ENCODE results near the gene NADK. TPM values are rescaled to one million over a fixed set of nuclear protein-coding genes. Genes with fewer than 3 reads are reported as not detected.

The NADK gene
- polyA plus RNA-seq, 1 donor (not counting 4 experiments of a cell fraction or from before 2014, with no cell fraction given): 54.8 TPM

DNA sequence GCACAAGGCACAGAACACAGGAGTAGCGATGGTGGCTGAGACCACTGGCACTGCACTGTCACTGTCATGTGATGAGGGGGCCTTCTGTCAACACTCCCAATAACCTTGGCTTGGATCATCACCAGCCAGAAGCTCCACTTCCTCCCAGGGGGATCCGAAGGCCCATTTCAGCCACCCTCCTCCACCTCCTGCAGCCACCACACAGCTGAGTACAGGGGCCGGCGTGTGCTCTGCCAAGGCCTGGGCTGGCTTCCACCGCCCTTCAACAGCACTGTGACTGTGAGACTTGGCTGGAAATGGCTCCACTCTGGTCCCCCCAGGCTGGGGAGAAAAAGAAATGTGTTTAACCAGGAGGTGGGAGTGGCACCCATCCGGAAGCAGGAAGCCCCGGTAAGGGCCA is 9.9 kb upstream of the NADK start:
- Histone ChIP-seq H3K27ac (ENCODE audit: control insufficient read depth, insufficient read depth, low read length) (no peak overlapping the region), H2AFZ (ENCODE audit: control insufficient read depth, low read length) (no peak overlapping the region), H3K4me2 (ENCODE audit: control insufficient read depth, extremely low read depth, insufficient read depth, low read depth, low read length) (no peak overlapping the region), H3K27me3 (ENCODE audit: control insufficient read depth, extremely low read depth, insufficient read depth, low read length) (no peaks in the 10 kb centered on the region), H3K9me1 (ENCODE audit: control insufficient read depth, extremely low read depth, insufficient read depth, low read length) (no peaks in the 10 kb centered on the region), H3K79me2 (ENCODE audit: control insufficient read depth, insufficient read depth, low read length) (peaks cover 10% of the 10 kb centered on the region), H3K36me3 (ENCODE audit: control insufficient read depth in 2 of 2, extremely low read depth in 1 of 2, insufficient read depth in 2 of 2, low read length in 2 of 2) (peaks cover 46 to 54% of the 10 kb centered on the region in 2 experiments), H3K9me3 (ENCODE audit: control insufficient read depth, low read depth, low read length) (no peaks in the 10 kb centered on the region), H4K20me1 (ENCODE audit: control insufficient read depth, extremely low read depth, insufficient read depth, low read length) (no peaks in the 10 kb centered on the region), H3K4me3 (ENCODE audit: control insufficient read depth in 2 of 3, extremely low read depth in 1 of 3, insufficient read depth in 2 of 3, low read depth in 1 of 3, low read length in 3 of 3) (no peak overlapping the region), H3K4me1 (ENCODE audit: control insufficient read depth, extremely low read depth, insufficient read depth, low read length) (peaks cover 12% of the 10 kb centered on the region), H3K9ac (ENCODE audit: control insufficient read depth, extremely low read depth, insufficient read depth, low read length) (no peak overlapping the region)
- TF ChIP-seq EZH2 (IDR thresholded peaks at IDR 0.05; ENCODE audit: low read length): no peak
- TF ChIP-seq, protein P1, sequence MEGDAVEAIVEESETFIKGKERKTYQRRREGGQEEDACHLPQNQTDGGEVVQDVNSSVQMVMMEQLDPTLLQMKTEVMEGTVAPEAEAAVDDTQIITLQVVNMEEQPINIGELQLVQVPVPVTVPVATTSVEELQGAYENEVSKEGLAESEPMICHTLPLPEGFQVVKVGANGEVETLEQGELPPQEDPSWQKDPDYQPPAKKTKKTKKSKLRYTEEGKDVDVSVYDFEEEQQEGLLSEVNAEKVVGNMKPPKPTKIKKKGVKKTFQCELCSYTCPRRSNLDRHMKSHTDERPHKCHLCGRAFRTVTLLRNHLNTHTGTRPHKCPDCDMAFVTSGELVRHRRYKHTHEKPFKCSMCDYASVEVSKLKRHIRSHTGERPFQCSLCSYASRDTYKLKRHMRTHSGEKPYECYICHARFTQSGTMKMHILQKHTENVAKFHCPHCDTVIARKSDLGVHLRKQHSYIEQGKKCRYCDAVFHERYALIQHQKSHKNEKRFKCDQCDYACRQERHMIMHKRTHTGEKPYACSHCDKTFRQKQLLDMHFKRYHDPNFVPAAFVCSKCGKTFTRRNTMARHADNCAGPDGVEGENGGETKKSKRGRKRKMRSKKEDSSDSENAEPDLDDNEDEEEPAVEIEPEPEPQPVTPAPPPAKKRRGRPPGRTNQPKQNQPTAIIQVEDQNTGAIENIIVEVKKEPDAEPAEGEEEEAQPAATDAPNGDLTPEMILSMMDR (optimal IDR thresholded peaks at IDR 0.05 in 1 of 3, IDR thresholded peaks at IDR 0.05 in 1 of 3, conservative IDR thresholded peaks at IDR 0.05 in 1 of 3; ENCODE audit: extremely low read depth in 1 of 3, insufficient read depth in 2 of 3, low read length in 3 of 3): no peak
- DNase-seq (ENCODE audit: low read depth, low spot score): no peak
- FAIRE-seq: no peak
- dilution Hi-C loops (cut with MboI; ENCODE audit: extremely low pct_ligation_motif_present, low sequenced_read_pairs): no loop called here

DNA sequence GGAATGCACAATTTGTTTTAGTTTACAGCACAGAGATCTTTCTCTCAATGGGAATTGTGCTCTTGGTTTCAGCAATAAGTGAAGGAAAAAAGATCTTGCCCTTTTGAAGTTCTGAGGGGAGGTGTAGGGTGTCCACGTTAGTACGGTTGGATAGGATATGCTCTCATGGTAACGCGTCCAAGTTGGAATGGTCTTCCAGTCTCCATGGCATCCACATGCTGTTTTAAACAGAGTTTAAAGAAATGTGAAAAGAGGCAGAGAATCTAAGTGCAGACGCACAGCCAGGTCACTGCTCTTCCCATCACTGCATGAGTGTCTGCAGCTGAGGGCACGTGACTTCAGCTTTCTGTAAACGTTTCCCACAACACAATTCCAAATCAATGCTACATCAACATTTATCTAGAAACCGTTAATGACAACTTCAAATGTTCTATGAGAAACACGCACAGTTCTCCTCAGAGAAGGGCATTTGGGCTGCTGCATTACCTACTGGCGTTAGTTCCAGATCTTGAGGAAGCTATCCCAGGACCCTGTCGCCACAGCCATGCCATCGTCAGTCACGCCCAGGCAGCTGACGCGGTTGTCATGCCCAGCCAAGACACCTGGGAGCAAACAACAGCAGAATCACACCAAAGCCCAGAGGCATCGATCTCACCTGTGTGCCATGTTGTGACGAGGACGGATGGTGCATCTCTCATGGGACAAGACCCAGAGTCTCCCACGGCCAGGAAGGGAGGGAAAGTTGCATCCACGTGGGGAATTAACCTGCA is 8.8 kb upstream of the NADK start:
- dilution Hi-C loops (cut with MboI; ENCODE audit: extremely low pct_ligation_motif_present, low sequenced_read_pairs): no loop called here
- H3K79me2 ChIP-seq (ENCODE audit: control insufficient read depth, insufficient read depth, low read length): peaks cover 10% of the 10 kb centered on the region
- H3K9ac ChIP-seq (ENCODE audit: control insufficient read depth, extremely low read depth, insufficient read depth, low read length): no peak overlapping the region
- peaks cover 23% of the 10 kb centered on the region for H3K4me1 ChIP-seq (ENCODE audit: control insufficient read depth, extremely low read depth, insufficient read depth, low read length)
- TF ChIP-seq, protein P1 (optimal IDR thresholded peaks at IDR 0.05 in 1 of 3, IDR thresholded peaks at IDR 0.05 in 1 of 3, conservative IDR thresholded peaks at IDR 0.05 in 1 of 3; ENCODE audit: extremely low read depth in 1 of 3, insufficient read depth in 2 of 3, low read length in 3 of 3): no peak
- no peak for TF ChIP-seq EZH2 (IDR thresholded peaks at IDR 0.05; ENCODE audit: low read length)
- H3K36me3 ChIP-seq (ENCODE audit: control insufficient read depth in 2 of 2, extremely low read depth in 1 of 2, insufficient read depth in 2 of 2, low read length in 2 of 2): peaks cover 45 to 49% of the 10 kb centered on the region in 2 experiments
- no peak overlapping the region for H3K4me3 ChIP-seq (ENCODE audit: control insufficient read depth in 2 of 3, extremely low read depth in 1 of 3, insufficient read depth in 2 of 3, low read depth in 1 of 3, low read length in 3 of 3)
- no peak overlapping the region for H3K27ac ChIP-seq (ENCODE audit: control insufficient read depth, insufficient read depth, low read length)
- H4K20me1 ChIP-seq (ENCODE audit: control insufficient read depth, extremely low read depth, insufficient read depth, low read length): no peaks in the 10 kb centered on the region
- DNase-seq (ENCODE audit: low read depth, low spot score) (no peak), FAIRE-seq (no peak)
- H3K4me2 ChIP-seq (ENCODE audit: control insufficient read depth, extremely low read depth, insufficient read depth, low read depth, low read length): no peak overlapping the region
- H2AFZ ChIP-seq (ENCODE audit: control insufficient read depth, low read length): no peak overlapping the region
- H3K9me3 ChIP-seq (ENCODE audit: control insufficient read depth, low read depth, low read length): no peaks in the 10 kb centered on the region
- no peaks in the 10 kb centered on the region for H3K9me1 ChIP-seq (ENCODE audit: control insufficient read depth, extremely low read depth, insufficient read depth, low read length)
- no peaks in the 10 kb centered on the region for H3K27me3 ChIP-seq (ENCODE audit: control insufficient read depth, extremely low read depth, insufficient read depth, low read length)
